ENCODE measurements around the gene CRTAC1.
A peak's percentile ranks its signal among the peaks of the same experiment; 100 is the strongest.

CRTAC1 gene

DNA sequence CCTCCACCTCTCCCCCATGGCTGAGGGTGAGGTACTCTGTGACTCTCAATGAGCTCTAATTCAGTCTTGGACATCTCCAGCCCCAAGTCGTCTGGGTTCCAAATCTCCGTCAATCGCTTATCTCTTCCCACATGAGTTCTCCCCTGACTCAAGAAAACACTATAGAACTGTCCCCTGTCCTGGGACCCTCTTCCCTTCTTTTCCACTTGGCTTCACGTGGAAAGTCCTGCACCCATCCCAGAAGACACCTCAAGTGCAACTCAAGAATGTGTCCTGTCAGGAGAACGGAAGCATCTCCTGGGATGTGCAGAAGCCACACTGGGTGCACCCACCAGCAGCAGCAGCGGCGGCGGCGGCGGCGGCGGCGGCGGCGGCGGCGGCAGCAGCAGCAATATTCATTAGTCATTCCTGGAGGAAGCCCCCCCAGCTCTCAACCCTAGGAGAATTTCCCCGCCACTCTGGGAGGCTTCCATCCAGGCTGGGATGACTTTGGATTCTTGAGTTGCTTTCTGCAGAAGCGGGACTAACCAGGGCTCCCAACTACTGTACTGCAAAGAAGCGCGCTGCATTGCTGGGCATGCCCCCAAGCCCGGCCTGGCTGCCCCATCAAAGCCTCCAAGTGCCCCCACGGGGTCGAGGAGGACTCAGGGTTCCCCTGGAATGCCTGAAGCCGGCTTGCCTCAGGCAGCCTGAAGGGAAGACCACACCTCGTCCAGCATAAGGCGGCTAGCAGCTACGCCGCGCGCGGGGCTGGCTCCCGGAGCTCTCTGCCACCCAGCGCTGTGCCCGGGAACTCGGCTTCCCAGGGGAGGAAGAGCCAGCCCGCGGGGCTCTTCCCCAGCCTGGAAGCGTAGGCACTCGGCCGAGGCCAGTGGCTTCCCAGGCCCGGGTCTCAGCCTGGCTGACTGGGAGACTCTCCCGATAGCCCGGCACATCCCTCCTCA is 1.0 kb downstream of the CRTAC1 start:
- TF ChIP-seq, protein P1, sequence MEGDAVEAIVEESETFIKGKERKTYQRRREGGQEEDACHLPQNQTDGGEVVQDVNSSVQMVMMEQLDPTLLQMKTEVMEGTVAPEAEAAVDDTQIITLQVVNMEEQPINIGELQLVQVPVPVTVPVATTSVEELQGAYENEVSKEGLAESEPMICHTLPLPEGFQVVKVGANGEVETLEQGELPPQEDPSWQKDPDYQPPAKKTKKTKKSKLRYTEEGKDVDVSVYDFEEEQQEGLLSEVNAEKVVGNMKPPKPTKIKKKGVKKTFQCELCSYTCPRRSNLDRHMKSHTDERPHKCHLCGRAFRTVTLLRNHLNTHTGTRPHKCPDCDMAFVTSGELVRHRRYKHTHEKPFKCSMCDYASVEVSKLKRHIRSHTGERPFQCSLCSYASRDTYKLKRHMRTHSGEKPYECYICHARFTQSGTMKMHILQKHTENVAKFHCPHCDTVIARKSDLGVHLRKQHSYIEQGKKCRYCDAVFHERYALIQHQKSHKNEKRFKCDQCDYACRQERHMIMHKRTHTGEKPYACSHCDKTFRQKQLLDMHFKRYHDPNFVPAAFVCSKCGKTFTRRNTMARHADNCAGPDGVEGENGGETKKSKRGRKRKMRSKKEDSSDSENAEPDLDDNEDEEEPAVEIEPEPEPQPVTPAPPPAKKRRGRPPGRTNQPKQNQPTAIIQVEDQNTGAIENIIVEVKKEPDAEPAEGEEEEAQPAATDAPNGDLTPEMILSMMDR (IDR thresholded peaks at IDR 0.05; ENCODE audit: borderline replicate concordance, insufficient read depth, low read depth, low read length), result no peak
- H3K4me3 ChIP-seq (ENCODE audit: low read depth, low read length), result no peak overlapping the region

DNA sequence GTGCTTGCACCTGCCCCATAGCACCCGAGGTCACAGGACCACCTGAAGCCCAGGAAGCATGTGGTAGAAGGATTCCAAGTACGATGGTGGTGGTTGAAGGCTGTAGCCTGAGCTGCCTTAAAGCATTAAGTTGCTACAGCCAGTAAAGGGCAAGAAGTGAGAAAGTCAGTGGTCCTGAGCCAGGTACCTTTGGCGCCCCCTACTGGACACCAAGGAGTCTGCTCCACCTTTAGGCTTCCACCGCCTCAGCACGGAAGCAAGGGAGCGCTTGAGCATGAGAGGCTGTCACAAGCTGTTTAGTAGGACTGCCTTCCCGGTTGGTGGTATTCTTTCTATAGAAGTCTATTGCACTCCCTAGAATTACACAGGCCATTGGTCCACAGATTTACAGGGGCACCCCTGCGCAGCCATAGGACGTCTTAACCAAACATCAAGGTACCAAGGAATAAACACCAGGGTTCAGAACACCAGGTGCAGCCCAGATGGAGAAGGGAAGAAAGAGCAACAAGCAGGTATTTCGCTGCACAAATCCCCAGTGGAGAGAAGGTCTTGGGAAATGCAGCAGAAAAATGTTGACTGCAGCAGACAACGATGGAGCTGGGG is 2.2 kb downstream of the CRTAC1 start:
- TF ChIP-seq, protein P1 (IDR thresholded peaks at IDR 0.05; ENCODE audit: borderline replicate concordance, insufficient read depth, low read depth, low read length), result peak; percentile 88

DNA sequence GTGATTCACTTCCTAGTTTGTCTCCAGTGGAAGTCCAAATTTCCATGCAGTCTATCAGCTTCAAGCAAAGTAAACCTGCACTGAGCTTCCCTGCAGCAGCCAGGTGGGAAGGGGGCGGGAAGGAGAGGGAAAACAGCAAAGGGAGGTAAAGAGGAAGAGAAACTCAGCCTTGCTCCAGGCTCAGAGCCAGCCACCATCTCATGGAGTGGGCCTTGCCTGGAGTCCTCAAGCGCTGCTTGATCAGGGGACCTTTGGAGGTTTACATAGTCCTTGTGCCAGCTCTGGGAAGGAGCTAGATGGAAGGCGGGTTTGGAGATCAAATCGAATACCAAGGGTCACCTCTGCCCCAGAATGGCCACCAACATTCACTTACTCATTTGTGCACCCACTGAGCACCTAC is 7.4 kb downstream of the CRTAC1 start:
- TF ChIP-seq, protein P1 (IDR thresholded peaks at IDR 0.05; ENCODE audit: borderline replicate concordance, insufficient read depth, low read depth, low read length), result no peak
- H3K4me3 ChIP-seq (ENCODE audit: low read depth, low read length), result no peak overlapping the region

More for the DNA sequence above, 2.2 kb downstream of the CRTAC1 start:
- H3K4me3 ChIP-seq (ENCODE audit: low read depth, low read length), result no peak overlapping the region

DNA sequence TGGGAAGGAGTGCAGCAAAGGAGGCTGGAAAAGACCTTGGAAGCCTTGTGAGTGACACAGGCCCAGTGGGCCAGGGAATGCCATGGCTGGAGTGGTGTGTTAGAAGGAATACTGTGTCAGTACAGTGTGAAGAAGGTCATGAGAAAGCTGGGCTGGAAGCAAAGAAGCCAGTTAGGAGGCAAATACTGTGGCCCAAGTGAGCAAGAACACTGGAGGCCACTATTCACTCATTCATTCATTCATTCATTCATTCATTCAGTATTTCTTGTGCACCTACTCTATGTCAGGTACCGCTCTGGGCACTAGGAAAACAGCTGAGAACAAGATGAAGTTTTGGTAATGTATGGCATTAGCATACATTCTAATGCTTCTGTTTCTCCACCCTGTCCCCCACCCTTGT is 9.6 kb downstream of the CRTAC1 start:
- TF ChIP-seq, protein P1 (IDR thresholded peaks at IDR 0.05; ENCODE audit: borderline replicate concordance, insufficient read depth, low read depth, low read length), result no peak
- H3K4me3 ChIP-seq (ENCODE audit: low read depth, low read length), result no peak overlapping the region

DNA sequence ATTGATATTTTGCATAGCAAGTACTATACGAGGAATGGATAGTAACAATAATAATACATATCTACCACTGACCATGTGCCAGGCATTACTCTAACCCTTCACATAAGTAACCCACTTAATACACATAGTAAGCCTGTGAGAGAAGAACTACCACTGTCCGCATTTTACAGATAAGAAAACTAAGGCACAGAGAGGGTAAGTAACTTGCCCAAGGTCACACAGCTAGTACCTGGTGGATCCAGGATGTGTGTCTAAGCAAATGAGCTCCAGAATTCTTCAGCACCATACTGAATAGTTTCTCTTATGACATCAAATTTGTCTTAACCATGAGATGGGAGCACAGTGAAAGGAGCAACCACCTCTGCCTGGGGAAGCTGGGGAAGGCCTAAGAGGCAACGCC is 10.2 kb downstream of the CRTAC1 start:
- H3K4me3 ChIP-seq (ENCODE audit: low read depth, low read length), result no peak overlapping the region
- TF ChIP-seq, protein P1 (IDR thresholded peaks at IDR 0.05; ENCODE audit: borderline replicate concordance, insufficient read depth, low read depth, low read length), result no peak

DNA sequence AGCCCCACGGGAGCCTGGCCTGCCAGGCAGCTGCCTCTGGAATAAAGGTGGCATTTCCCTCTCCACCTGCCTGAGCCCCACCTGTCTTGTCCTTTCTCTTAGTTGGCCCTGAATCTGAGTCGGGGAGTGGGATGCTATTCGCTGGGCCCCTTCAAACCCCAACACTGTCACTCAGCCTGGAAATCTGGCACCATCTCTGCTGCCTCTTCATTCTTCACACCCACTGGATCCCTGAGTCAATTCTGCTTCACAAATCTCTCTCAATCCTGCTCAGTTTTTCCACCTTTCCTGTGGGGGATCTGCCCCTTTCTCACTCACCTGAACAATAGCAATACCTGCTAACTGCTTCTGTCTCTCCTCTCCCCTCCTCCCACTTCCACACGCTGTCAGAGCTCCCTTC is 10.6 kb downstream of the CRTAC1 start:
- TF ChIP-seq, protein P1 (IDR thresholded peaks at IDR 0.05; ENCODE audit: borderline replicate concordance, insufficient read depth, low read depth, low read length), result no peak

More for the DNA sequence above, 10.6 kb downstream of the CRTAC1 start:
- H3K4me3 ChIP-seq (ENCODE audit: low read depth, low read length), result no peak overlapping the region

Data from GM12875 (cell line).